22Rv1 (cell line): ENCODE data around the gene AFDN.

ENCODE experiments used
- H3K27ac ChIP-seq: fragments of 450-650 bp; 2 replicates; pipeline ENCODE4 v1.5.1; 2017
- CTCF ChIP-seq: fragments of 450-650 bp; IDR thresholded peaks from 2 replicates; pipeline ENCODE4 v1.5.1; 2017; ENCODE audit warnings: mild to moderate bottlenecking
- ZFX ChIP-seq: fragments of 450-650 bp; IDR thresholded peaks from 2 replicates; pipeline ENCODE4 v1.6.1; 2017; ENCODE audit warnings: antibody characterized with exemption, borderline replicate concordance

Gene AFDN

DNA sequence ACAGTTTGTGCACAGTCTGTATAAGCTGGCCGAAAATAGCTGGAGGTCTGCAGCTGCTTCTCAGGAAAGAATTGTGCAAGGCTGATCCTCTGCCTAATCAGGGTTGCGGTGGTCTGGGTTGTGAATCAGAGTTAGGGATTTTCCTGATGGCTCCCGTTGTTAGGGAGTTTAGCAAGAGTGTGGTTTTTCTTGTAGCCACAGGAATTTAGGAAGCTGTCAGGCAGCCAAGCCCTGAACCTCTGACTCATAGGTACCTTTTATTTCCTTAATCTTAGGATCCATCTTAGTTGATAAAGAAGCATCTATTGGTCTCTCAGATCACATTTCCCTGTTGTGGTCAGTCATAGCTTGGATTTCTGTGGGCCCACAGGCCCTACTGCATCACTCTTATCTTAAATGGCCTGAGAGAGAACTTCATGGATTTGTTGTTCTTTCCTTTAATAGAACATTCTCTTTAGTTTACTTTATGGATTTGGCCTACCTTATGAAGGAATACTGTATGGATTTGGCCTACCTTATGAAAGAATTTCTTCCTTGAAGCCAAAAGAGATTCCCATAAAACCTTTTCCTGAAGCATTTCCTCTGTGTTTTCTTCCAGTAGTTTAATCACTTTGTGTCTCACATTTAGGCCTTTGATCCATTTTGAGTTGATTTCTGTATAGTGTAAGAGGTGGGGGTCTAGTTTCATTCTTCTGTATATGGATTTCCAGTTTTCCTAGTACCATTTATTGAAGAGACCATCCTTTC is 181.1 kb downstream of the AFDN start:
- TF ChIP-seq ZFX (no peak), CTCF (no peak)
- no peak overlapping the region for H3K27ac ChIP-seq

DNA sequence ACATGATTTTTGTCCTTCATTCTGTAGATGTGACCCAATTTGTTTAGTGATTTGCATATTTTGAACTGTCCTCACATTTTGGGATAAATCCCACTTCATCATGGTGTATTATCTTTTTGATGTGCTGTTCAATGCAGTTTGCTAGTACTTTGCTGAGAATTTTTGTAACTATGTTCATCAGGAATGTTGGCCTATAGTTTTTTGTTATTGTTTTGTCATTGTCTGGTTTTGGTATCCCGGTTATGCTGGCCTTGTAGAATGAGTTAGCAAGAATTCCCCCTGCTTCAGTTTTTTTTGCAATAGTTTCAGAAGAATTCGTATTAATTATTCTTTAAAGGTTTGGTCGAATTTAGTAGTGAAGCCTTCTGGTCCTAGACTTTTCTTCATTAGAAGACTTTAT is 182.6 kb downstream of the AFDN start:
- no peak overlapping the region for H3K27ac ChIP-seq
- TF ChIP-seq ZFX (no peak), CTCF (no peak)

GRCh38 chr6:168011291-168011690 is 184.6 kb downstream of the AFDN start:
- no peak for TF ChIP-seq CTCF
- TF ChIP-seq ZFX = no peak
- H3K27ac ChIP-seq = no peak overlapping the region

- H3K27ac ChIP-seq = no peak overlapping the region
- no peak for TF ChIP-seq ZFX
These were observed 185.9 kb downstream of the AFDN start for GRCh38 chr6:168012431-168013249.

- no peak for TF ChIP-seq ZFX
- TF ChIP-seq CTCF = no peak
- no peak overlapping the region for H3K27ac ChIP-seq
These were observed 186.7 kb downstream of the AFDN start for GRCh38 chr6:168013250-168013915.

- no peak overlapping the region for H3K27ac ChIP-seq
- no peak for TF ChIP-seq CTCF
- no peak for TF ChIP-seq ZFX
These were observed 187.7 kb downstream of the AFDN start for GRCh38 chr6:168014428-168014827.

DNA sequence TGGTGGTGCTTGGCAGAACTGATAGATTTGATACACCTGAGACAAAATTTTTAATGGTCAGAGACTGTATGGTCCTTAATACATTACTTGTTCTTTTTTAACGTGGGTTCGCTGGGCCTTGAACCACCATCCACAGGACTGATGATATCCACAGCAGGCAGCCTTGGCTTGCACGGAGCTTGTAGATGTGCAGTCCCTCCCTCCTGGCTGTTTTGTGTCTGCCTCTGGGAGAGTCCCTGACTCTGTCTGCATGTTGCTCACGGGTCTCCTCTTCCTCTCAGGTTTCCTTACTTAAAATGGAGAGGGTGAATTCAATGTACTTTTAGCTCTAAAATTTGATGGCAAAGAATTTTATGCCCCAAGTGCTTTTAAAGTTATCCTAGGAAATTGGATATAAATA is 188.3 kb downstream of the AFDN start:
- H3K27ac ChIP-seq = no peak overlapping the region

More for the DNA sequence above, 188.3 kb downstream of the AFDN start:
- TF ChIP-seq ZFX = no peak
- TF ChIP-seq CTCF = no peak
